HEK293T (cell line): ENCODE data around the gene DLX1.

Source experiments
- CTCF ChIA-PET: fragments of 350-600 bp; formaldehyde crosslinking; extraction: SDS; loops from one replicate; lab custom pipeline; 2021; ENCODE audit warnings: antibody characterized with exemption, inconsistent platforms; lab: Yijun Ruan, JAX
- POLR2A ChIA-PET: fragments of 350-600 bp; formaldehyde crosslinking; extraction: SDS; loops from one replicate; lab custom pipeline; 2020; ENCODE audit warnings: antibody characterized with exemption, inconsistent platforms; lab: Yijun Ruan, JAX
- DNase-seq: peaks from one replicate; pipeline ENCODE4 v3.0.0; 2012; ENCODE audit warnings: mixed read lengths; ENCODE audit errors: extremely low spot score
- ARNT ChIP-seq: fragments of 450-650 bp; IDR thresholded peaks from 2 replicates; pipeline ENCODE4 v1.6.1; 2017; ENCODE audit warnings: mild to moderate bottlenecking
- BHLHE40 ChIP-seq: fragments of 450-650 bp; IDR thresholded peaks from 2 replicates; pipeline ENCODE4 v1.6.1; 2016; ENCODE audit warnings: mild to moderate bottlenecking, moderate library complexity, borderline replicate concordance
- CTBP1 ChIP-seq: fragments of 450-650 bp; IDR thresholded peaks from 2 replicates; pipeline ENCODE4 v1.6.1; 2016; ENCODE audit warnings: borderline replicate concordance
- ELF4 ChIP-seq: fragments of 450-650 bp; IDR thresholded peaks from 2 replicates; pipeline ENCODE4 v1.6.1; 2017; ENCODE audit warnings: antibody characterized with exemption
- FOXA1 ChIP-seq: fragments of 450-650 bp; IDR thresholded peaks from 2 replicates; pipeline ENCODE4 v1.6.1; 2016; ENCODE audit warnings: mild to moderate bottlenecking
- FOXK2 ChIP-seq: fragments of 450-650 bp; IDR thresholded peaks from 2 replicates; pipeline ENCODE4 v1.6.1; 2016; ENCODE audit warnings: mild to moderate bottlenecking
- FOXM1 ChIP-seq: fragments of 450-650 bp; IDR thresholded peaks from 2 replicates; pipeline ENCODE4 v1.6.1; 2017; ENCODE audit warnings: mild to moderate bottlenecking, borderline replicate concordance
- HDGF ChIP-seq: fragments of 450-650 bp; IDR thresholded peaks from 2 replicates; pipeline ENCODE4 v1.6.1; 2017; ENCODE audit warnings: antibody characterized with exemption, borderline replicate concordance
- L3MBTL2 ChIP-seq: fragments of 450-650 bp; conservative IDR thresholded peaks from 2 replicates; pipeline ENCODE4 v1.6.1; 2016; ENCODE audit warnings: mild to moderate bottlenecking
- LEF1 ChIP-seq: fragments of 450-650 bp; IDR thresholded peaks from 2 replicates; pipeline ENCODE4 v1.6.1; 2017; ENCODE audit warnings: mild to moderate bottlenecking, borderline replicate concordance
- NFRKB ChIP-seq: fragments of 450-650 bp; IDR thresholded peaks from 2 replicates; pipeline ENCODE4 v1.6.1; 2016; ENCODE audit warnings: mild to moderate bottlenecking, moderate library complexity
- PKNOX1 ChIP-seq: fragments of 450-650 bp; IDR thresholded peaks from 2 replicates; pipeline ENCODE4 v1.6.1; 2016
- SP1 ChIP-seq: fragments of 450-650 bp; IDR thresholded peaks from 2 replicates; pipeline ENCODE4 v1.6.1; 2017
- SUZ12 ChIP-seq: fragments of 450-650 bp; IDR thresholded peaks from 2 replicates; pipeline ENCODE4 v1.6.1; 2016; ENCODE audit warnings: mild to moderate bottlenecking
- TARDBP ChIP-seq: fragments of 450-650 bp; IDR thresholded peaks from 2 replicates; pipeline ENCODE4 v1.6.1; 2016
- ZNF384 ChIP-seq: fragments of 450-650 bp; IDR thresholded peaks from 2 replicates; pipeline ENCODE4 v1.6.1; 2016

Gene DLX1

GRCh38 chr2:172088245-172089004 lies 3.1 kb downstream of the DLX1 start:
- DNase-seq: no peak
- ChIA-PET CTCF (no interaction called here), POLR2A (interaction anchor here (7.8 kb wide), 1 partner anchor 9 kb away, joined by 135 read pairs; no protein-coding TSS in a partner anchor)
- no peak for TF ChIP-seq LEF1

DNA sequence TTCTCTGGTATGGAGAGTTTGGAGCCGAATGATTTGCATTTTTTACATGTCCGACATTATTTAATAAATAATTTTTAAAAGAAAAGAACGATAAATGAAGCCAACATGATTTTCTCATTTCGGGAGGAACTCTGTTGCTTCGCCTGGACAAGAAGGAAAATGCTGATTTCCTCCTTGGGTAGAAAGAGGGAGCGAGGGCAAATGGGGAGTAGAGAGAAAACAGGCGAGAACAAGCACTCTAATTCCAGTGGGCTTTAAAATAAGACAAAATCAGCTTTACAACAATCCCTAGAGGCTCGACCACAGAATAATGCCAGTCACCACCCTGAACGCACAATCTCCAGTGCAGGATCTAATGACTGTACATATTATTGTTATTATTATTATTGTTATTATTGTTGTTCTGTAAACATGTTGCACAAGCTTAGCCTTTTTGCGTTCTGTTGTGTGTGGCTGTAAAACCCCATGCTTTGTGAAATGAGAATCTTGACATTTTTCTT lies 3.7 kb downstream of the DLX1 start:
- ChIA-PET POLR2A (no interaction called here), CTCF (no interaction called here)
- DNase-seq: no peak
- TF ChIP-seq CTBP1: no peak
- TF ChIP-seq NFRKB: no peak
- TF ChIP-seq SUZ12: no peak
- no peak for TF ChIP-seq LEF1
- TF ChIP-seq ARNT: no peak
- TF ChIP-seq TARDBP: no peak

DNA sequence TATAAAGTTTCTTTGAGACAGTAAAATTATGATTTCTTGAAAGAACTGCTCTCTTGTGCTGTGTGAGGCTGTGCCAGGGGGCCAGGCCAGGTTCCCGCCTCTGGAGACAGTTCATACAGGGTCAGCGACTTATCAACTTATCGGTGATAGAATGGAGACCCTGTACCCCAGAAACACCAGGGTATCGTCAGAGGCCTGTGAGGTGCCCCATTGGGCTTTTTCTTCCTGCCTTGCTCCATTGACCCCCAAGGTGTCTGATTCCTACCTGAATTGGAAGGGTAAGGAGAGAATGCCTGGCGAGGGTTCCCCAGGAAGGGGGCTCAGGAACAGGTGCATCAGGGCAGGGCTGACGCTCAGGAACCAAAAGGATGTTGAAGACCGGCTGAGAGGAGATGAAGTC lies 4.3 kb downstream of the DLX1 start:
- POLR2A ChIA-PET: no interaction called here

DNA sequence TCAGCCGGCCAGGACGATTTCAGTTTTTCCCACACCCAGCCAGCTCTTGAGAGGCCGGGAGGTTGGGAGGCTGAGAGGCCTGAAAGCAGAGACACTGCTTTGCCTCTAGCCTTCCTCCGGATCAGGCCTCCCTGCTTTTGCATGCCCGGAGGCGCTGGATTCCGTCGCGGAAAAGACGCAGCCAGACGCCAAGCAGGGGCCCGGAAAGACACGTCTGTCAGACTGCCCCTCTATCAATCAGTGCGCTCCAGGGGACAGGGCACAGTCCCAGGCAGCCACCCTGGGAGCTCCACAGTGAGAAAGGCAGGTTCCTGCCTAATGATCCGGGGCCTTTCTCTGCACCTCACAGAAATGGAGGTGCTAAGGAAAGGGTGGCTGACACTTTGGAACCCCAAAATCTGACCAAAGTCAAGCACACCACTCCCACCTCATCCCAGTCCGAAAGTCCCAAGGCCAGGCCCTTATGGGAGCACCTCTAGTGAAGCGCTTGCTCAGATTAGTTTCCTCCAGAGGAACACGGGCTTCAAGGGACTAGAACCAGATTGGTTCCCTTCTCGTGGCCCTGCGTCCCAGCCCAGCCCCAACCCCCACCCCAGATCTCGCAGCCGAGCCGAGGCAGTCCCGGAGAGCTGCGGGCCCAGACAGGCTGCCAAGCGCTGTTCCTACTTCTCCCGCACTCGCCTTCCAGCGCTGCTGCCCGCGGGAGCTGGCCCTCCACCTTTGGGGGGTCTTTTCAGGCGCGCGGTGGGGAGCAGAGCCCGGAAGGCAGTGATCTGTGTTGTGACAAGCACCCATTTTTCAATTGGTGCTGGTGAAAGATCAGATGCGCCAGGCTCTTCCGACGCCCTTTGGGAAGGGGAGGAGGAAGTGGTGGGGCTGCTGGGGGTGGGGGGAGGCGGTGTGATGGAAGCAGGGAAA lies 5.0 kb downstream of the DLX1 start:
- ChIA-PET POLR2A (interaction anchor here (1.6 kb wide), 1 partner anchor 11 kb away, joined by 5 read pairs; no protein-coding TSS in a partner anchor), CTCF (no interaction called here)

More for the DNA sequence above, 4.3 kb downstream of the DLX1 start:
- CTCF ChIA-PET: no interaction called here
- DNase-seq: no peak
- TF ChIP-seq HDGF (no peak), L3MBTL2 (no peak), ARNT (no peak), ELF4 (no peak), FOXK2 (no peak), PKNOX1 (no peak), FOXA1 (no peak), SUZ12 (no peak), FOXM1 (no peak), BHLHE40 (no peak), ZNF384 (no peak), CTBP1 (no peak), SP1 (no peak), TARDBP (no peak)

DNA sequence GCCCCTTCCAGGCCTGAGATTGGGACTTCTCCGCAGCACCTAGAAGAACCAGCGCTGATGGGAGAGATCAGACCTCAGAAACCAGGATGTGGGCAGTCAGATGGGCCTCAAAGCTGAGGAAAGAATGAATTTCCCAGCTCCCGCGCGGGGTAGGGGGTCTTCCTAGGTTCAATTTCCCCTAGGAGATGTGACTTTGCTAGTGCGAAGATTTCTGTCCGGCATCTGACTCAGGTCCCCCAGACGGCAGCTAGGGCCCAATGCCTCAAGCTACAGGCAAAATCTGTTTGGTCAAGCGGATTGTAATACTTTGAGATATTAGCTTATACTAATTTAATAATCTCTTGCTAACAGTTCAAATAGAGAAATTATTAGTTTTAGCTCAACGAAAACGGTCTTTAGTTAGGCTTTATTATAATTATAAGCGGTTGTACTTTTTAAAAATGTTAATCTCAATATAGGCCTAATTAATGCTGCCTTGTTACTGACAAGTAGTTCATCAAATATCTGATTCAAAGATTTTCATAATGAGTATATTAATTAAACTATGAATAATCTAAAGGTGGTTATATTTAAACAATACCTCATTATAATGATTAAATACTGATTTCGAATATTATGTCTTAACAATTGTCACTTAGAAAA lies 5.8 kb downstream of the DLX1 start:
- TF ChIP-seq ELF4 (no peak), PKNOX1 (no peak), HDGF (no peak), SP1 (no peak), LEF1 (no peak), SUZ12 (no peak), FOXK2 (no peak), ZNF384 (no peak), CTBP1 (no peak), ARNT (no peak)
- DNase-seq: no peak
- POLR2A ChIA-PET: interaction anchor here (1.6 kb wide), 1 partner anchor 11 kb away, joined by 5 read pairs; no protein-coding TSS in a partner anchor
- CTCF ChIA-PET: no interaction called here

More for the DNA sequence above, 5.0 kb downstream of the DLX1 start:
- TF ChIP-seq HDGF (no peak), FOXM1 (no peak), TARDBP (no peak), BHLHE40 (no peak), SP1 (no peak), PKNOX1 (no peak), NFRKB (no peak)
- no peak for DNase-seq
